ENCODE data around the gene FGFBP3. TPM values are rescaled to one million over a fixed set of nuclear protein-coding genes. Genes with fewer than 3 reads are reported as not detected.

FGFBP3 gene
- total and polyA plus RNA-seq, 4 donors = 9.5 to 92.5 (median 38.7) TPM

DNA sequence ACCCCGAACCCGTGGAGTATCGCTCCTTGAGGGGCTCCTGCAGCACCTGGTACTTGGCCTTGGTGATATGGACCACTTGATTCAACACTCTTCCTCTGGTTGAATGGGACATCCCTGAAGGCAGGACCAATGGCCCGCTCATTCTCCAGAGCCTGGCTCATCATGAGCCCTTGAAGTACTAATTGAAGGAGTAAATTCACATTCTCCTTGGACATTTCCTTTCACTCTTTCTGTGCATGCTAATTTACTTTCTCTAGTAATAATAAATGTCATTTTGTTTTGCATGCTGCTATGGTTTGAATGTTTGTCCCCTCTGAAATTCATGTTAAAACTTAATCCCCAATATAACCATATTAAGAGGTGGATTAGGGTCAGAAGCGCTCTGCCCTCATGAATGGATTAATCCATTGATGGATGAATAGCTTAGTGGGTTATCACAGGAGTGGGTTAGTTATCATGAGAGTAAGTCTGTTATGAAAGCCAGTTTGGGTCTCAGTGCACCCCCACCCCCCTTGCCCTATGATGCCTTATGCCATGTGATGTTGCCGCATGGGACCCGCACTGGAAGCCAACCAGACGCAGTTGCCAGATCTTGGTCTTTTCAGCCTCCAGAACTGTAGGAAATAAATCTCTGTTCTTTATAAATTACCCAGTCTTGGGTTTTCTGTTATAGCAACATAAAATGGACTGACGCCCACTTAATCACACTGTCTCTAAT, 23.8 kb downstream of the FGFBP3 start:
- Histone ChIP-seq H3K4me3 (ENCODE audit: low read depth, low read length) (no peak overlapping the region), H3K27ac (ENCODE audit: low read depth, low read length) (peak overlapping the region; percentile 93), H3K36me3 (ENCODE audit: control insufficient read depth, insufficient read depth, low read length) (no peaks in the 10 kb centered on the region), H3K4me1 (ENCODE audit: control insufficient read depth, insufficient read depth, low read length) (peaks cover 32% of the 10 kb centered on the region), H3K27me3 (ENCODE audit: control insufficient read depth, insufficient read depth, low read length) (no peaks in the 10 kb centered on the region), H3K9me3 (ENCODE audit: control insufficient read depth, insufficient read depth, low read length) (no peaks in the 10 kb centered on the region)
- WGBS (ENCODE audit: insufficient coverage) = 100% methylated on average over 3 of the region's 9 CpGs
- DNase-seq (ENCODE audit: low read depth in 4 of 6, low spot score in 6 of 6) = no peak

GRCh38 chr10:91884536-91884935, 24.8 kb downstream of the FGFBP3 start:
- H3K27ac ChIP-seq (ENCODE audit: low read depth, low read length) = peak overlapping the region; percentile 93
- no CpG with 5 or more reads among the region's 1 CpG for WGBS (ENCODE audit: insufficient coverage)
- no peaks in the 10 kb centered on the region for H3K36me3 ChIP-seq (ENCODE audit: control insufficient read depth, insufficient read depth, low read length)
- H3K4me3 ChIP-seq (ENCODE audit: low read depth, low read length) = no peak overlapping the region
- H3K9me3 ChIP-seq (ENCODE audit: control insufficient read depth, insufficient read depth, low read length) = no peaks in the 10 kb centered on the region
- DNase-seq (ENCODE audit: low read depth in 4 of 6, low spot score in 6 of 6) = peak in 1 of 6 donors; percentile 62
- no peaks in the 10 kb centered on the region for H3K27me3 ChIP-seq (ENCODE audit: control insufficient read depth, insufficient read depth, low read length)
- peaks cover 39% of the 10 kb centered on the region for H3K4me1 ChIP-seq (ENCODE audit: control insufficient read depth, insufficient read depth, low read length)

DNA sequence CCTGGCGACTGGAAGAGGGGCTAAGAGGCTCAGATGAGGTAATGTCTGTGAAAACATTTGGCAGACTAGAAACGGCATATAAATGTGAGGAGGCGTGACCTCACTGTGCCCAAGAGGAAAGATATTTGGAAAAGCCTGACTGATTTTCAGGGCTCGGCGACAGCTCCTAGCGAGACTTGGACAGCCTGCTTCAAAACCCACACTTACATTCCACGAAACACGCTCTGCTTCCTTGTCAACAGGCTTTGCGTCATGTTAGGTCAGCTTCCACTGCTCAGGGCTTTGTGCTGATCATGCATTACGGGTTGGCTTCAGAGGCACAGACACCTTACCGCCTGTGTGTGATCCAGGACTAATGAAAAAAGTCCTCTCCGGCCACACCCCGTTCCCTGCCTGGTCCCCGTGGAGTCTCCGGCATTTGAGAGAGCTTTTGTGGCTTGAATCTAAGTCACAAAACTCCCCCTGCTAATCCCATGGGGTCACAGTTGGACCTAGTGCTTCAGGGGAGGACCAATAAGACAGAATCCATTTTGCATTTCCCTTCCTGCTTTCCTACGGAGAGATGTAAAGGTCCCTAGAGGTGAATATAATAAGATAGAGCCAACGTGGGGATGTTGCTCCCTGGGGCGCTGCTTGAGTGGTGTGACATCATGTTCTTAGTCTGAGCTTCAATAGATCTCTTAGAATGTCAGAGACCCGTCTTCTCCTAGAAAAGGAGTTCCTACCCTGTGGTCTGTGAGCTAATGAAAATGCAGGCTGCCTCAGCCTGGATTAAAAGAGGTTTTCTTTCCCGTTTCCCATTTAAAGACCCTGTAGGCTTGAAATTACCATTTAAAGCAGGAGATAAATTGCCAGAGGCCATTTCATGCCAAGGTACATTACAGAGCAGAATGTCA, 25.5 kb downstream of the FGFBP3 start:
- DNase-seq (ENCODE audit: low read depth in 4 of 6, low spot score in 6 of 6) = peak in 4 of 6 donors; percentile 40 to 90 (median 62)
- no peaks in the 10 kb centered on the region for H3K9me3 ChIP-seq (ENCODE audit: control insufficient read depth, insufficient read depth, low read length)
- 12% methylated on average over 15 of the region's 20 CpGs for WGBS (ENCODE audit: insufficient coverage)
- H3K27me3 ChIP-seq (ENCODE audit: control insufficient read depth, insufficient read depth, low read length) = no peaks in the 10 kb centered on the region
- H3K4me3 ChIP-seq (ENCODE audit: low read depth, low read length) = peak overlapping the region; percentile 31
- peaks cover 42% of the 10 kb centered on the region for H3K4me1 ChIP-seq (ENCODE audit: control insufficient read depth, insufficient read depth, low read length)
- no peaks in the 10 kb centered on the region for H3K36me3 ChIP-seq (ENCODE audit: control insufficient read depth, insufficient read depth, low read length)
- H3K27ac ChIP-seq (ENCODE audit: low read depth, low read length) = peak overlapping the region; percentile 93

DNA sequence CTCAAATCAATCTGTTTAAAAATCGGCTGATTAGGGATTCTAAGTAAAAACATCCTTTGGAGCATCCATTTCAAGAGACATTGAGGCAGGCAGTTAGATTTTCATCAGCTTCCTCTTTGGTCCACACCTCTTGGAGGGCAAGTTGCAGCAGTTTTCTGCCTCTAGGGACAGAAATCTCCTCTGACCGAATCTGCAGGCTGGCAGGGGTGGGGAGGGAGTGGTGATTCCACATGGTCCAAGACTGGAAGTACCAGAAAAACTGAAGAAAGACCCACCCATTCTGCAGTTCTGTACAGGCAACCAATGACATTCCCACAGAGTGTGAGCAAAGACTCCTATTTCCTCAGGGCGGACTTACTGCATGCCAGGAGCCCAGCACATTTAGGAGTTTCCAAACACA, 29.0 kb downstream of the FGFBP3 start:
- 78% methylated on average over 1 of the region's 3 CpGs for WGBS (ENCODE audit: insufficient coverage)
- Histone ChIP-seq H3K36me3 (ENCODE audit: control insufficient read depth, insufficient read depth, low read length) (no peaks in the 10 kb centered on the region), H3K4me1 (ENCODE audit: control insufficient read depth, insufficient read depth, low read length) (peaks cover 29% of the 10 kb centered on the region), H3K4me3 (ENCODE audit: low read depth, low read length) (no peak overlapping the region), H3K9me3 (ENCODE audit: control insufficient read depth, insufficient read depth, low read length) (no peaks in the 10 kb centered on the region), H3K27me3 (ENCODE audit: control insufficient read depth, insufficient read depth, low read length) (no peaks in the 10 kb centered on the region), H3K27ac (ENCODE audit: low read depth, low read length) (peak overlapping the region; percentile 10)
- peak in 2 of 6 donors; percentile 40 to 61 for DNase-seq (ENCODE audit: low read depth in 4 of 6, low spot score in 6 of 6)

- peak in 3 of 6 donors; percentile 21 to 88 (median 88) for DNase-seq (ENCODE audit: low read depth in 4 of 6, low spot score in 6 of 6)
- 7% methylated on average over 4 of the region's 7 CpGs for WGBS (ENCODE audit: insufficient coverage)
- no peaks in the 10 kb centered on the region for H3K9me3 ChIP-seq (ENCODE audit: control insufficient read depth, insufficient read depth, low read length)
- H3K4me3 ChIP-seq (ENCODE audit: low read depth, low read length) = no peak overlapping the region
- H3K4me1 ChIP-seq (ENCODE audit: control insufficient read depth, insufficient read depth, low read length) = peaks cover 24% of the 10 kb centered on the region
- peak overlapping the region; percentile 10 for H3K27ac ChIP-seq (ENCODE audit: low read depth, low read length)
- H3K36me3 ChIP-seq (ENCODE audit: control insufficient read depth, insufficient read depth, low read length) = no peaks in the 10 kb centered on the region
- no peaks in the 10 kb centered on the region for H3K27me3 ChIP-seq (ENCODE audit: control insufficient read depth, insufficient read depth, low read length)
These were observed 29.6 kb downstream of the FGFBP3 start for GRCh38 chr10:91879515-91880170.

DNA sequence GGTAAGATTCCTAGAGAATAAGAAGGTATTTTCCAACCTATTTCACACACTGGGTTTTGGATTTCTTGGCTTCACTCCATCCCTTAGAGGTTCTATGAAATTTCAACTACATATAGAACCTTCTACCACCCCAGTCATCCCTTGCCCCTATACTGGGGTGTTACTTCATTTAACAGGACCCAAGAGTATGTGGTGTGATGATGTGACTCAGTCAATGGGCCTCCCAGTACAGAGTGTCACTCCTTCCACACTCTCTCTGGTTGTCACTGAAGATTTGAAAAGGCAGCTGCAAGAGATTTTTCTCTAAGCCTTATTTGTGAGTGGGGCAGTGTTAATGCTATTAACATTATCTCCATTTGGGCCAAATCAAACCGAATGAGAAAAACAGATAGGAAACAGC, 33.5 kb downstream of the FGFBP3 start:
- no CpG with 5 or more reads among the region's 1 CpG for WGBS (ENCODE audit: insufficient coverage)

GRCh38 chr10:91875156-91875555, 34.1 kb downstream of the FGFBP3 start:
- Histone ChIP-seq H3K4me3 (ENCODE audit: low read depth, low read length) (no peak overlapping the region), H3K36me3 (ENCODE audit: control insufficient read depth, insufficient read depth, low read length) (no peaks in the 10 kb centered on the region), H3K27ac (ENCODE audit: low read depth, low read length) (no peak overlapping the region), H3K27me3 (ENCODE audit: control insufficient read depth, insufficient read depth, low read length) (no peaks in the 10 kb centered on the region), H3K4me1 (ENCODE audit: control insufficient read depth, insufficient read depth, low read length) (peaks cover 7% of the 10 kb centered on the region), H3K9me3 (ENCODE audit: control insufficient read depth, insufficient read depth, low read length) (no peaks in the 10 kb centered on the region)
- DNase-seq (ENCODE audit: low read depth in 4 of 6, low spot score in 6 of 6) = no peak
- no CpG with 5 or more reads among the region's 2 CpGs for WGBS (ENCODE audit: insufficient coverage)

More for the DNA sequence above, 33.5 kb downstream of the FGFBP3 start:
- Histone ChIP-seq H3K9me3 (ENCODE audit: control insufficient read depth, insufficient read depth, low read length) (no peaks in the 10 kb centered on the region), H3K4me1 (ENCODE audit: control insufficient read depth, insufficient read depth, low read length) (peaks cover 10% of the 10 kb centered on the region), H3K4me3 (ENCODE audit: low read depth, low read length) (no peak overlapping the region), H3K27ac (ENCODE audit: low read depth, low read length) (no peak overlapping the region), H3K36me3 (ENCODE audit: control insufficient read depth, insufficient read depth, low read length) (no peaks in the 10 kb centered on the region), H3K27me3 (ENCODE audit: control insufficient read depth, insufficient read depth, low read length) (no peaks in the 10 kb centered on the region)
- no peak for DNase-seq (ENCODE audit: low read depth in 4 of 6, low spot score in 6 of 6)

DNA sequence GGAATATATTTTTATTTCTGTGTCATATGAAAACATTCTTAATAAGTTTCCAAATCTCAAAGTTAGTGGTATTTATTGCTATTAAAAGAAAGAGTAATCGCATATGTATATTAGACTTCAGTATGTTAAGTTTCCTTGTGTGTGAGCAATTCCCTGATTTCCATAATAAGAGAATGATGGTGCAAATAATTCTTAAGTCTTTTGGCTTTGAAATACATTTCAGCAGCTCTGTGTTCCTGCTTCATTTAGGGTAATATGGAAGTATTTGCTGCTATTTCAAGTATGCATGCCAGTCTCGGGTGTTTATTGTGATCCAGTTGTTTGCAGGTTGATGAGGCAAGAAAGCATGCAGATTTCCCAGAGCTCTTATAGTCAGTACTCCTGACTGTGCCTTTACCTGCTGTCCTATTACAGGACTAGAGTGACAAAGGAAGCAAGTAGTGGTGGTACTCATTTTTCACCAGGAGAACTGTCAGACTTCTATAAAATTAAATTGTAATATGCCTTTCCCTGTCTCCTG, 43.7 kb downstream of the FGFBP3 start:
- no peaks in the 10 kb centered on the region for H3K4me1 ChIP-seq (ENCODE audit: control insufficient read depth, insufficient read depth, low read length)
- 40% methylated on average over 1 of the region's 2 CpGs for WGBS (ENCODE audit: insufficient coverage)
- H3K36me3 ChIP-seq (ENCODE audit: control insufficient read depth, insufficient read depth, low read length) = no peaks in the 10 kb centered on the region
- H3K9me3 ChIP-seq (ENCODE audit: control insufficient read depth, insufficient read depth, low read length) = no peaks in the 10 kb centered on the region
- no peak for DNase-seq (ENCODE audit: low read depth in 4 of 6, low spot score in 6 of 6)
- H3K27me3 ChIP-seq (ENCODE audit: control insufficient read depth, insufficient read depth, low read length) = no peaks in the 10 kb centered on the region
- H3K4me3 ChIP-seq (ENCODE audit: low read depth, low read length) = no peak overlapping the region
- H3K27ac ChIP-seq (ENCODE audit: low read depth, low read length) = no peak overlapping the region

DNA sequence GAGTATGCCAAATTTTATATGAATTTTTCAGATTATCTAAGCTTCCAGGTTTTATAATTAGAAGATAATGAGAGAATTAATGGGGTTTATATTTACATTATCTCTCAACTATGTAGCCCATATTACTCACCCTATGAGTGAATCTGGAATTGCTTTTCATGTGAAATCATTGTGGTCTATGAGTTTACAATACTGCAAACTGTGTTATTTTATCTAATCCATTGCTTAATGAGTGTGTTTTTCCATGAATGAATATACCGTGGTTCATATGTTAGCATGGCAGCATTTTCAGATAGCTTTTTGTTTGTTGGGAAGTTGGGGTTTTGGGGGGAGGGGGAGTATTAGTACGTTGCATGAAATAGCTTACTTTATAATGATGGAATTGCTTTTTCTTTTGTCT, 44.5 kb downstream of the FGFBP3 start:
- WGBS (ENCODE audit: insufficient coverage) = 100% methylated on average over 1 of the region's 2 CpGs
- DNase-seq (ENCODE audit: low read depth in 4 of 6, low spot score in 6 of 6) = no peak
- H3K4me1 ChIP-seq (ENCODE audit: control insufficient read depth, insufficient read depth, low read length) = no peaks in the 10 kb centered on the region
- H3K4me3 ChIP-seq (ENCODE audit: low read depth, low read length) = no peak overlapping the region
- H3K9me3 ChIP-seq (ENCODE audit: control insufficient read depth, insufficient read depth, low read length) = no peaks in the 10 kb centered on the region
- H3K36me3 ChIP-seq (ENCODE audit: control insufficient read depth, insufficient read depth, low read length) = no peaks in the 10 kb centered on the region
- no peak overlapping the region for H3K27ac ChIP-seq (ENCODE audit: low read depth, low read length)
- H3K27me3 ChIP-seq (ENCODE audit: control insufficient read depth, insufficient read depth, low read length) = no peaks in the 10 kb centered on the region
